SK-N-SH treated with all-trans-retinoic acid at 6 μM for 48 hours (cell line): ENCODE results near the gene PASK.

Experiments
- ESRRG ChIP-seq: fragments of 250-450 bp; sonication (Bioruptor Pico); IDR thresholded peaks from 2 replicates; pipeline ENCODE4 v1.6.1; 2021; ENCODE audit warnings: mild to moderate bottlenecking
- ZNF70 ChIP-seq: fragments of 450-650 bp; formaldehyde crosslinking; IDR thresholded peaks from 2 replicates; pipeline ENCODE4 v1.5.0; 2020; ENCODE audit warnings: mild to moderate bottlenecking, moderate library complexity

DNA sequence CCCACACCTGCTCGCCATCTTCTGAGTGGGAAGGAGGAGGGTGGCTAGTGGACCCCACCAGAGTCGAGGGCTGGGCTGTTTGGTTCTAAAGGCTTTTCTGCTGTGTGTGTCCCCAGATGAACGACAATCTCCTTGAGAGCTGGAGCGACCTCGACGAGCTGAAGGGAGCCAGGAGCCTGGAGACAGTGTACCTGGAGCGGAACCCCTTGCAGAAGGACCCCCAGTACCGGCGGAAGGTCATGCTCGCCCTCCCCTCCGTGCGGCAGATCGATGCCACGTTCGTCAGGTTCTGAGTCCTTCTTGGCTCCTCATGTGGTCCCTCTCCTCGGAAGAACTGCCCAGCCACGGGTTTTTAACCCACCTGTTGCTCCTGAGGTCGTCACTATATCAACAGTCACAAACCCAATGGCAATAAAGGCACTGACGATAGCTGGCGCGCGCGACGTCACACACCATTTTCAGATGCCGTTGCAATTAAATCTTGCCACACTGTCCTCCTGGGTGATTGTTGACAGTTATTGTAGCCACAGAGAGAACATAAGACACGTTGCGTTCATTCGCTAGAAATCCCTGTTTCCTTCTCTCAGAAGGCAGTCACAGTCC is 33.4 kb upstream of the PASK start:
- TF ChIP-seq ESRRG (CRISPR knock-in tag) (no peak), ZNF70 (CRISPR knock-in tag) (no peak)
